Mammary epithelial cell (primary cell): ENCODE measurements around the gene FBXL7.

Source experiments
- CTCF ChIP-seq, 2 donors: IDR thresholded peaks in 1 of 2; conservative IDR thresholded peaks in 1 of 2; 2 replicates each; pipeline ENCODE4 v1.5.1; 2011 to 2012; ENCODE audit warnings: inconsistent platforms in 2 of 2, low read length in 2 of 2, mild to moderate bottlenecking in 2 of 2, control low read depth in 1 of 2, low read depth in 1 of 2; ENCODE audit not compliant: insufficient read depth in 1 of 2; ENCODE audit errors: extremely low read depth in 1 of 2
- EZH2 ChIP-seq: IDR thresholded peaks from 2 replicates; pipeline ENCODE4 v1.6.1; 2012; ENCODE audit warnings: low read length, inconsistent platforms, borderline replicate concordance

- TF ChIP-seq CTCF (conservative IDR thresholded peaks at IDR 0.05 in 1 of 2, IDR thresholded peaks at IDR 0.05 in 1 of 2; ENCODE audit: extremely low read depth in 1 of 2, insufficient read depth in 1 of 2, low read depth in 1 of 2, low read length in 2 of 2) (no peak), EZH2 (no peak)
Observed at GRCh38 chr5:15574806-15575325, 74.9 kb downstream of the FBXL7 start.
